ENCODE results near the gene MCF2L.
A peak's percentile ranks its signal among the peaks of the same experiment; 100 is the strongest.

Gene MCF2L

DNA sequence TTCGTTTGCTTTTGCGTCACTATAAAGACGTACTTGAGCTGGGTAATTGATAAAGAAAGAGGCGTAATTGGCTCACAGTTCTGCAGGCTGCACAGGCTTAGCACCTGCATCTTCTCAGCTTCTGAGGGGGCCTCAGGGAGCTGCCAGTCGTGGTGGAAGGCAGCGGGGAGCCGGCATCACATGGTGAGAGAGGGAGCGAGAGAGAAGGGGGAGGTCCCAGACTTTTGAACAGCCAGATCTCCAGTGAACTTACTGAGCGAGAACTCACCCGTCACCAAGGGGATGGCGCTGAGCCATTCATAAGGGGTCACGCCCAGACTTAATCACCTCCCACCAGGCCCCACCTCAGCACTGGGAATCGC is 77.8 kb downstream of the MCF2L start:
- no peak for DNase-seq
- Histone ChIP-seq H3K36me3 (peaks cover 40% of the 10 kb centered on the region), H3K27me3 (ENCODE audit: insufficient read depth, low read depth, severe bottlenecking) (no peaks in the 10 kb centered on the region), H3K27ac (no peak overlapping the region), H3K9me3 (ENCODE audit: severe bottlenecking) (no peaks in the 10 kb centered on the region), H3K4me3 (ENCODE audit: low read depth, low read length) (no peak overlapping the region)
- no peak for TF ChIP-seq CTCF (IDR thresholded peaks at IDR 0.05; ENCODE audit: low read depth, low read length)

DNA sequence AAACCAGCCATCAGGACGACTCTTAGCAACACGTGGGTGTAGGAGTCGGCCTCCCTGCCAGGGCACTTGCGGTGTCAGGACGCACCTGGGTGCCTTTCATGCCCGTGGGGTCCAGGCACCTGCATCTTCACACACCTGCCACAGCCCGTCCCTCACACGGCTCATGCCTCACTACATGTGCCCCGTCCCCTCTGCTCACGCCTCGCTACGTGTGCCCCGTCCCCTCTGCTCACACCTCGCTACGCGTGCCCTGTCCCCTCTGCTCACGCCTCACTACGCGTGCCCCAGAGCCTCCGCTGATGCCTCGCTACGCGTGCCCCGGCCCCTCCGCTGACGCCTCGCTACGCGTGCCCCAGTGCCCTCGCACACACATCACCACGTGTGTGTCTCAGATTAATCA is 78.6 kb downstream of the MCF2L start:
- Histone ChIP-seq H3K9me3 (ENCODE audit: severe bottlenecking) (no peaks in the 10 kb centered on the region), H3K4me3 (ENCODE audit: low read depth, low read length) (no peak overlapping the region), H3K27ac (no peak overlapping the region), H3K27me3 (ENCODE audit: insufficient read depth, low read depth, severe bottlenecking) (no peaks in the 10 kb centered on the region), H3K36me3 (peaks cover 47% of the 10 kb centered on the region)
- DNase-seq: no peak
- TF ChIP-seq CTCF (IDR thresholded peaks at IDR 0.05; ENCODE audit: low read depth, low read length): no peak

DNA sequence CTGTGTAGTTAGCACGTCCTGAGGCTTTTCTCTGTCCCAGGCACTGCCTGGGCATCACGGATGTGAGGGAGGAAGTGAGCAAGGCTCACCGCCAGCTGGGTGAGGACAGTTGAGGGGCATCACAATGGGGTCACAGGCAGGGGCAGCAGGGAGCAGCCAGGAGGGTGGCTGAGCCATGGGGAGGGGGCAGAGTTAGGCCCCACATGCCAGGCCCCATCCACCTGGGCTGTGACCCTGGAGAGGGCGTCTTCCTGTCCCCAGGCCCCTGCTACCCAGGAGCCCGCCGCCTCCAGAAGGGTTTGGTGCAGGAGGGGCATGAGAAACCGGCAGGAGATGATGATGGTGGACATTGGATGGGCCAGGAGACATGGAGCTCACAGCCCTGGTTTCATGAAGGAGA is 79.8 kb downstream of the MCF2L start:
- H3K27me3 ChIP-seq (ENCODE audit: insufficient read depth, low read depth, severe bottlenecking): no peaks in the 10 kb centered on the region
- H3K27ac ChIP-seq: no peak overlapping the region
- H3K4me3 ChIP-seq (ENCODE audit: low read depth, low read length): no peak overlapping the region
- peaks cover 58% of the 10 kb centered on the region for H3K36me3 ChIP-seq
- no peaks in the 10 kb centered on the region for H3K9me3 ChIP-seq (ENCODE audit: severe bottlenecking)
- no peak for TF ChIP-seq CTCF (IDR thresholded peaks at IDR 0.05; ENCODE audit: low read depth, low read length)
- DNase-seq: no peak

DNA sequence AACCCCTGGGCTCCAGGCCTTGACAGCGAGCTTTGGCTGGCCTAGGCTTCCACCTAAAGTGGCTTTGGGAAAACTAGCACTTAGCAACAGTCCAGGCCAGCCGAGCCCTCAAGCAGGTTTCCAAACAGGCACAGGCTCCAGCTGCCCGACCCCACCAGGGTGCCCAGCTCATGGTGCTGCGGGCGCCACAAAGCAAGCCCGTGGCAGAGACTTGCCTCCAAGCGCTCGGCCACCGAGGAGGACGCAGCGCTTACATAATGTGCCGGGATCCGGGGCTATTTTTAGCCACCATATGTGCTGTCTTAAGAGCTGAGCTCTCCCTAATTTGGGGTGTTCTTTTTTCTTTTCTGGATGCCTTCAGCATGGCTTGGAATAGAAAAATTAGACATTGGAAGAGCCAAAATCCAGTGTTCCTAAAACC is 80.5 kb downstream of the MCF2L start:
- Histone ChIP-seq H3K4me3 (ENCODE audit: low read depth, low read length) (no peak overlapping the region), H3K36me3 (peaks cover 63% of the 10 kb centered on the region), H3K9me3 (ENCODE audit: severe bottlenecking) (no peaks in the 10 kb centered on the region), H3K27ac (peak overlapping the region; percentile 3; the same call in 1 of the 2 replicates), H3K27me3 (ENCODE audit: insufficient read depth, low read depth, severe bottlenecking) (no peaks in the 10 kb centered on the region)
- no peak for DNase-seq
- no peak for TF ChIP-seq CTCF (IDR thresholded peaks at IDR 0.05; ENCODE audit: low read depth, low read length)

DNA sequence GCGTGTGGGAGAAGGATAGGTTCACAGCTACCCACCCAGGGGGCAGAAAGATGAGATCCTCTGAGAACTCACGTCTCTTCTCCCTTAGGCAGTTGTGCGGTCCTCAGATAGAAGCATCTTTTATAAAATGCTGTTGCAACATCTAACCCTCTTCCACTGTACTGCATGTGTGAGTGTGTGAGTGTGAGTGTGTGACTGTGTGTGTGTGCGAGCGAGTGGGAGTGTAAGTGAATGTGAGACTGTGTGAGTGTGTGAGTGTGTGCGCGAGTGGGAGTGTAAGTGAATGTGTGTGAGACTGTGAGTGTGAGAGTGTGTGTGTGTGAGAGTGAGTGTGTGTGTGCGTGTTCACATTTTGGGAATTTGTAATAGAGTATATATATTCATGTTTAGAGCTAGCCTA is 81.0 kb downstream of the MCF2L start:
- DNase-seq: no peak
- no peak overlapping the region for H3K27ac ChIP-seq

More for the DNA sequence above, 81.0 kb downstream of the MCF2L start:
- H3K36me3 ChIP-seq: peaks cover 59% of the 10 kb centered on the region
- no peak for TF ChIP-seq CTCF (IDR thresholded peaks at IDR 0.05; ENCODE audit: low read depth, low read length)
- H3K9me3 ChIP-seq (ENCODE audit: severe bottlenecking): no peaks in the 10 kb centered on the region
- H3K27me3 ChIP-seq (ENCODE audit: insufficient read depth, low read depth, severe bottlenecking): no peaks in the 10 kb centered on the region
- no peak overlapping the region for H3K4me3 ChIP-seq (ENCODE audit: low read depth, low read length)
